Ecto neural progenitor cell (in vitro differentiated cells): ENCODE results near the gene ATAD2B.

Source experiments
- DNase-seq: peaks from one replicate; pipeline ENCODE4 v3.0.0-alpha.2; 2018; ENCODE audit warnings: low spot score

Gene ATAD2B

DNA sequence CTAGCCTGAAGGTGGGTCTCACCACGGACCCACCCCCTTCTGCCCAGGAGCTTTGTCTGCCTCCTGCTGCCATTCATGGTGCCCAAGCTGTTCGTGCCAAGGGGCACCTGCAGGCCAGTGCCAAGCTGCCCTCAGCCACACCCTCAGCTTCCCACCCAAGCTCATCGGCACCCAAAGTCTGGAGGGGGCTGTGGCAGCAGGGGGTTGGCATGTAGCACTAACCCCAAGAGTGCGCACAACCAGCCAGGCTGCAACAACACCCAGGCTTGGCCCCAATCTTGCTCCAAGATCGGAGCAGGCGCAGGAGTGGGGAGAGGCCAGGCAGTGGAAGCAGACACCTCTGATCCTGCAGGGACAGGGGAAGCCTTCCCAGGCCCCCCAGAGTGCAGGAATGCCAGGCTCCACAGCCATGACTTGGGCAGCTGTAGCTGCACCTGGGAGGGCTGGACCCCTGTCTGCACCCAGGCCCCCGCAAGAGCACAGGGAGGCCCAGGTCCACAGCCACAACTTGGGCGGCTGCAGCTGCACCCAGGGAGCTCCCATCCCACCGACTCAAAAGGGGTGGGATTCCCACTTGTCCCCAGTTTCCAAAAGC is 89.9 kb downstream of the ATAD2B start:
- DNase-seq, result no peak

DNA sequence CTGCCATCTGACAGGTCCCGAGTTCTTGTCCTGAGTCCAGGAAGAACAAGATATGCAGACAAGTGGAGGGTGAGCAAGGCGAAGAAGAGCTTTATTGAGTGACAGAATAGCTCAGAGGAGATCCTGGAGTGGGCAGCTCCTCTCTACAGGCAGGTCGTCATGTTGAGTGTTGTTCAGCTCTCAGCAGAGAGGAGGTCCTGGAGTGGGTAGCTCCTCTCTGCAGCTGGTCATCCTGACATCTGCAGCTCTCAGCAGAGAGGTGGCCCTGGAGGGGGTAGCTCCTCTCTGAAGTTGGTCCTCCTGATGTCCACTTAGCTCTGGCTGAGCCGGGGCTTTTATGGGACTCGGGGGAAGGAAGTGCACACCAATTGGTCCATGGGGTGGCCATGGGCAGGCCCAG is 90.4 kb downstream of the ATAD2B start:
- DNase-seq, result no peak

DNA sequence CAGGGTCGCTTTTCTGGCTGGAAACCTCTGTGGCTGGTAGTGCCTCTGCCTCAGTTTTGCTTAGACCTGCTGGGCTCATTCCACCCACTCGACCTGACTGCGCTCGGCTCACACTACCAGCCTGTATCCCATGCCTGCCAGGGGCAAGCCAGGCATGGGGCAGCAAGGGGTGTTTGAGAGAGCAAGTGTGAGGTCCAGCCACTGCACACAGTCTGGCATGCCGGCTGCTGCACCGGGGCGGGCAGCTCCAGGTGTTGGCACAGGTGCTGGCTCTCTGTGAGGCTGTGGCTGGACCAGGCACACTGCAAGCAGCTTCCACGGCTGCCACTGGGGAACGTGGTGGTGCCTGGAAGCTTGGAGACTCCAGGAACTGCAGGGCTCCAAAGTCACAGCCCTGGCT is 90.9 kb downstream of the ATAD2B start:
- DNase-seq, result no peak

DNA sequence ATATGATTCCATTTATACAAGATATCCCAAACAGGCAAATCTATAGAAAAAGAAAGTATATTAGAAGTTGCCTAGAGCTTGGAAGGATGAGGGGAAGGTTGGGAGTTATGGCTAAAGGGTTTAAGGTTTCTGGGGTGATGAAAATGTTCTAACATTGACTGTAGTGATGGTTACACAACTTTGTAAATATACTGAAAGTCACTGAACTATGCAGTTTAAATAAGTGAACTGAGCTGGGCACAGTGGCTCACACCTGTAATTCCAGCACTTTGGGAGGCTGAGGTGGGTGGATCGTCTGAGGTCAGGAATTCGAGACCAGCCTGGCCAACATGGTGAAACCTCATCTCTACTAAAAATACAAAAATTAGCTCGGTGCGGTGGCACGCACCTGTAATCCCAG is 91.5 kb downstream of the ATAD2B start:
- DNase-seq, result no peak

DNA sequence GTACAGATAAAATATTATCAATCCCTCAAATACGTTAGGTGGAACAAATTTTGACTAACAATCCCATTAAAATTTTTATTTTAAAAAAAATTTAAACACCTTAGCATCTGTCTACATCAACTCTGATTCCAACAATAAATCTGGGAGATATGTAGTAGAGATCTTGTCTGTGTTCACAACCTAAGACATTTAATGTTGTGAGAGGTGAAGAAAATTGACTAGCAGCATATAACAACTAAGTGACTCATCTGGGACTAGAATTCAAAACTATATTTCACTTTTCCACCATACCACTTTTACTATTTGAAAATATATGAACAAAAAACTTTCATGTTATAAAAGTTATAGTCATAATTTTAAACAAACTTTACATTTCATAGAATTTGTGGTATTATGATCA is 97.9 kb downstream of the ATAD2B start:
- no peak for DNase-seq

DNA sequence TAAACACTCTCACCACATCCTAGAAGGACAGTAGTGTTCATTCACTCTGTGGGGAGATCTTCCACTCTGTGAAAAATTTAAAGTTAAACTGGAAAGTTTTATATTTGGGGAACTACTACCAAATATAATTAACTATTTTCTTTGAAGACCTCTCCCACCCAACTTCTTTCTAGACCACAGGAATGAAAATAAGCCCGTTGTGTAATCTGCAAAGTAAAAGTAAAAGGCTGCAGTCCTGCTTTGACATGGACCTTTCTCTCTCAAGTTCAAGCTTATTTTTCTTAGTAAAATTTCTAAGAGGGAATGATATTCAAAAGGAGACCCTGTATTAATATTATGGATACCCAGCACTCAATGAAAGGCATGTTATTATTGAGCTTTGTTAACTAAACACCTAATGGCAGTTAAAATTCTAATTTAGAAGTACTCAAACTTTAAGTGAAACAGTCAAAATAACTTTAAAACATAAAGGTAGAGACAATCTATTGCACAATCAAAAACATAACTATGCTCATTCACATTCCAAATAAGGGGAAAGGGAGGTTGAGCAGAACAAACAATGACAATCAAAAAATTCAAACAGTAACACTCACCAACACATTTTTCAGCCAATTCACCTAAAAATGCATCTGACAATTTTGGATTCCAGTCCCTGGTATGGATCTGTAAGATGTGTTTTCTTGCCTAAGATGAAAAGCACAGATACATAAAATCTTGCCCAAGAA is 98.5 kb downstream of the ATAD2B start:
- no peak for DNase-seq

DNA sequence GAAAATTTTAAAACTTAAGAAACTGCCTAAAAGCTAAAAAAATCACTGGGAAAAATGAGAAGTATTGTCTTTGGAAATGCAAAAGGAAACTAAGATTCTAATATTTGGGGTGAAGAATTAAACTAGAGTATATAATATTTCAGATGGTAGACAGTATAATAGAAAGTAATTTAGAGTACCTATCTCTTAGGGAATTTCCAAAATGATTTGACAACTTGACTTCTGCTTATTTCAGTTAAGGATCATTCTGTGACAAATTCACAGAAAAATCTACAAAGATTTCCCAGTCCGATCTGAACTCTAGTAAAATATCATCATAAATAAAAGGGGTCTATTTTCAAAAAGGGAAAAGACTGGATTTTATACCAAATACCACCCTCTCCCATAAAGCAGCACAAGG is 99.6 kb downstream of the ATAD2B start:
- DNase-seq, result no peak

DNA sequence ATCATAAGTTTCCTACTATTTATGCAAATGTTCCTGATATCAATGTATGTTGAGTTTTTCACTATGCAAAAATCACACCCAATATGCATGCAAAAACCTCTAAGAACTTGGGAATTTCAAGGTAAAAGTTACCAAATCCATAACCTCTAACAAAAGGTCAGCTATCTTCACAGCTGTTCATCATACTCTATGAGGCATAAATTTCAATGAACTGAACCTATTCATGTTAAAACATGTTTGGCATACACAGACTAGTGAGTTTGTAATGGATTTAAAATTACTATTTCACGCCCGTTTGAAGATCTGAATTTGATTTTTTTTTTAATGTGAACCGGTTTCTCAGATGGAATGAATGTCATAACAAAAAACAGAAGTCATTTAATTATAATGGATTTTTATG is 100.2 kb downstream of the ATAD2B start:
- no peak for DNase-seq

DNA sequence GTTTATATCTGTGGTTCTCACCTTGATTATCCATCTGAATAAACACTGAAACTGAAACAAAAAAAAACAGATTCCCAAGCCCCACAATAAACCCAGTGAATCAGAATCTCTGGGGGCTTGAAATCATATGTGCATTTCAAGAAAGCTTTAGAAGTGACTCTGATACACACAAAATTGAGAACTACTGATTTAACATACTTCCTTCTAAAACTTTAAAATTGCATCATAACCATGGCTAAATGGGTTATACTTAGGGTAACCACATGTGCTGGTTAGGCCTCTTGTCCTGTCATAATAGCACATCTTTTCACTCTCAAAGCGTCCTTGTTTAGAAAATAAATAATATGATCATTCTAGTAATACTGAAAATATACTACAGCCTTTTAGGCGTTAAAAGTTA is 100.9 kb downstream of the ATAD2B start:
- DNase-seq, result no peak

DNA sequence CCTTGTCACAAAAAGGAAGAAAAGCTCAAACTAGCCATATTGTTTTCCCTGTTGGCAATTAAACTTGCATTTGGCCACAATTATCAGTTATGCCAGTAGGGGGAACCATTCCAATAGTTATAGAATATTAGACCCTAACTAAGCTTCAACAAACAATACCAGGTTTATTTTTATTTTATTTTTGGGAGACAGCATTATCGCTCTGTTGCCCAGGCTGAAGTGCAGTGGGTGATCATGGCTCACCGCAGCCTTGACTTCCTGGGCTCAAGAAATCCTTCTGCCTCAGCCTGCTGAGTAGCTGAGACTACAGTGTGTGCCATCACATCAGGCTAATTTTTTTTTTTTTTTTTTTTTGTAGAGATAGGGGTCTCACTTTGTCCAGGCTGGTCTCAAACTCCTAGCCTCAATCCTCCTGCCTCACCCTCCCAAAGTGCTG is 102.1 kb downstream of the ATAD2B start:
- DNase-seq, result no peak

DNA sequence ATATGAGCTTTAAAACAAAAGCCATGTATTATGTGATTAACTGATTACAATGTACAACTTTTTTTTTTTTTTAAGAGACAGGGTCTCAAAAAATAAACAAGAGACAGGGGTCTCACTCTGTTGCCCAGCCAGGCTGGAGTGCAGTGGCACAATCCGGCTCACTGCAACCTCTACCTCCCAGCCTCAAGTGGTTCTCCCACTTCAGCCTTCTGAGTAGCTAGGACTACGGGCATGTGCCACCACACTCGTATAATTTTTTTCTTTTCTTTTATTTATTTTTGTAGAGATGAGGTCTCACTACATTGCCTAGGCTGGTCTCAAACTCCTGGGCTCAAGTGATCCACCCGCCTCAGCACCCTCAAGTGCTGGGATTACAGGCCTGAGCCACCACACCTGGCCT is 103.1 kb downstream of the ATAD2B start:
- DNase-seq, result no peak

DNA sequence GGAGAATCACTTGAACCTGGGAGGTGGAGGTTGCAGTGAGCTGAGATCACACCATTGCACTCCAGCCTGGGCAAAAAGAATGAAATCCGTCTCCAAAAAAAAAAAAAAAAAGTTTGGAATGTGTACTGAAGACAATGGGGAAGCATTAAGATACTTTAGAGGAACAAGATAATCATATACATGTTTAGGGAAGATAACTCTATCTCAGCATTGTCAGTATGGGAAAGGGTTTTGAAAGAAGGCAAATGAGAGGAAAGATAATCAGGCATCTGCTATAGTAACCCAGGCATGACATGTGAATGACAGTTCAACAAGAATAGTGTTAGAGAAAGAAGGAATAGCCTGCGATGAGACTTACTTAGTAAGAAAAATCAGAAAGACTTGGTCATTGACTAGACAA is 112.0 kb downstream of the ATAD2B start:
- no peak for DNase-seq

DNA sequence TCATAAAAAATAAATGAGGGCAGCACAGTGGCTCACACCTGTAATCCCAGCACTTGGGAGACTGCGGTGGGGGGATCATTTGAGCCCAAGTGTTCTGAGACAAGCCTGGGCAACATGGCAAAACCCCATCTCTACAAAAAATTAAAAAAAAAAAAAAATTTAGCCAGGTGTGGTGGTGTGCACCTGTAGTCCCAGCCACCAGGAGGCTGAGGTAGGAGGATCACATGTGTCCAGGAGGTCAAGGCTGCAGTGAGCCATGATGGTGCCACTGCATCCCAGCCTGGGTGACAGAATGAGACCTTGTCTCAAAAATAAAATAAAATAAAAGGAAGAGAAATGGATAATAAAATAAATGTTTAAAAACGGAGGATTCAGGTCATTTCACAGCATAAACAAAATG is 113.5 kb downstream of the ATAD2B start:
- no peak for DNase-seq

DNA sequence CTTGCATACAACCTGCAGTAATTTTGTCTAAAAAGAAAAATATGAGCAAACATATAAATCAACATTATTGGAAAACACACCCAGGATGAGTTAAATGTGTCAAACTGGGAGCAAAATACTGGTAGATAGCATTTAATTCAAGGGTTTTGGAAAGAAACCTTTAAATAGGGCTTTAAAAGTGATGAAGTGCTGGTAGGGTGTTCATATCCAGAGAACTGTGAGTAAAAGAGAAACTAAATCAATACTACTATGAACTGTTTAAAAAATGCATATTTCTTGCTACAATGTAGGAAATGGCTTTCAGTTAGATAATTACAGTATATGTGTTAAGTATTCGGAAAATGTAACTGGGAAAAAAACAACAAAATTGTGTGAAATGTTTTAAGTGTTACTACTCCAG is 117.8 kb downstream of the ATAD2B start:
- DNase-seq, result no peak

DNA sequence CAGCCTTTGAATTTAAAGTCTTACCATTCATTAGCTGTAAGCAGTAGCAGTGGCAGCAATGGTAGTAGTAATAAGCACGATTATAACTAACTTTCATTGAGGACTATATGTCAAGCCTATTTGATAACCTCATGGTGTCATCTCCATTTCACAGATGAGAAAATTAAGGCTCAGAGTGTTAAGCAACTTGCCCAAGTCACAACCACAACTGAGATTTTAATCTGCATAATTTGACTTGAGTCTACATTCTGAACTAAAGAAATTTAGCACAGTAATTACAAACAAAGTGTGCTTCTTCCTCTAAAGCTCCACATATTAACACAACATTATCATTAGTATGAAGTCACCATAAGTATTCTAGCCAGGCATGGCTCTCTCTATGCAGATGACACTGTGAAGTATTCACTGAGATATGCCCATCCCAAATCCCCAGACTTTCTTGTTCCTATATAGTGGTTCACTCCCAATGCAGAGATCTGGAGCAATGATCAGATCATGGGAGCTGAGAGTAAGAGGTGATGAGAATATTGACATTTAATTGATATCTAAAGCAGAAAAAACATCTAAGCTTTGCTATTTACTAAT is 120.2 kb downstream of the ATAD2B start:
- no peak for DNase-seq

DNA sequence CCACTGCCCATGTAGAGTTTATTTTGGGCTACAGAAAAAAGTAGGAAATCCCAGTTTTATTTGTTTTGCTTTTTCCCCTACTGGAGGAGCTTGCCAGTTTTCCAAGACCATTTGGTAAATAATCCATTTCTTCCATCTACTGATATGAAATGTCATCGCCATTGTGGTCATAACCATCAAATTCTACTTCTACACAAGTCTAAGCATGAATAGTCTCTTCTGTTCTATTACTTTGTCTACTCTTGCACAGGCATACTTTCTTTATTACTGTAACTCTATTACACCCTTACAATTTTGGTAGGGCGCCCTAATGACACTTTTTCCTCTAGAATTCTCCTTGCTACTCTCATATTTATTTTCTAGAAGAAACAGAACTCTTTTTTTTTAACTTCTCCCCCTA is 120.7 kb downstream of the ATAD2B start:
- no peak for DNase-seq

DNA sequence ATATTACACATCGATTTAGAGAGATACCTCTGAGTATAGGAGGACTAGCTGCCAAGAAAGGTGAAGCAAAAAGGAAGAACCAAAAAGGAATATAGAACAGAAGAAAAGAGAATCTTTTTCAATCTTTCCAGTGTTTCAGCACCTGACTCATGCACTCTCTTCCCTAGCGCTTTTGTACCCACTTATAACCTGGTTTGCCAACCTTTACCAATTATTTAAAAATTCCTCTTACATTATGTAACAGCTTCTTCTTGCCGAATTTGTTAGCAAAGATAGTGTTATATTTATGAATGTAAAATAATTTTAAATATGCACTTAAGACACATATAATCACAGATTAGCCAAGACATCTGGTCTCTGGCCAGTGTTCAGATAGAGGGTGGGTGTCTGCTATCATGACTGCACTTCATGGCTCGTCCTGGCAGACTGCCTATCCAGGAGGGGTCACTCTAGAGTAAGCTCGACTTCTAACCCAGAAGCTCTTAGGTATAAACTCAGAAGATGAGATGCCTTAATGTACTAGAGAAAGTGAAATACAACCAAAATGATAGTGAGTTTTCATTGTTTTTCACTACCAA is 122.9 kb downstream of the ATAD2B start:
- no peak for DNase-seq

DNA sequence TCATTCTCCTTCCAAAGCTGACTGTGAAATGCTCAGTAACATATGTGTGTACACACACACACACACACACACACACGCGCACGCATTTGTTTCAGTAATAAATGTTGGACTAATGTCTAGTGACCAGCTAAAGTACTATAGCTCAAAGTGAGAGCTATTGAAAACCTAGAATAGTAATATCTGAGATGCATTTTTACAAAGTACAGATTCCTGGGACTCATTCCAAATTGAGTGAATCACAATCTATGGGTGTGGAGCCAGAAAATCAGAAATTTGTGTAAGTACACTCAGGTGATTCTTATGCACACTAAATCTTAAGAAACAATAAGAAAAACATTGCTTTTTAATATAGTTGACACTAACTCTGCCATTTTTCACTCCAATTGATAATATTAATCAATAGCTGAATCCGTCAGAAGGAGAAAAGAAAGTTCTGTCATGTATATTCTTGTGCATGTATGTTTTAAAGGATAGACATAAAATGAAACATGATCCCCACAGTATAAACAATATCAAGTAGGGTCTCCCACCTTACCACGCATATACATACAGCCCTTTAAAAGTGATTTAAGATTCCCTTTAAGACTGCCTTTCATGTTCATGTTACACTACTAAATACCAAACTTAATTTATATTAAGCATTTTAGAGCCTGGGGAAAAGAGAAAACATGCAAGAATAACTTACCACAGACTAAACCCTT is 123.5 kb downstream of the ATAD2B start:
- DNase-seq, result no peak

DNA sequence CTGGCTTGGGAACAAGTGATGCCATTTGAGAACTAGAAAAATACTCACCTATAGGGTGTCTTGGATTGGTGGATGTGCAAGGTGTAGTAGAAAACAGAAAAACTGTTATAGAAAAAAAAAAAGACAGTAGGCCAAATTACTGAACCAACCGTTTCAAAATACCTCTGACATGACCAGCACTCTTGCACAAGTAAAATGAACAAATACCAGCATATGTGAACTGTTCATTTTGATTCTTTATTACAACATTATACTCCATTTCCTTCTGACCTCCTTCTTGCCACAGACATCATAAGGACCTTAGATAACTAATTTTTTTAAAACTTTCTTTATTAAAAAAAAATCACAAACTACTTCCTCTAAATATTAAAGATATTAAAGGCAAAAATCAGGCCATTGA is 125.5 kb downstream of the ATAD2B start:
- no peak for DNase-seq

DNA sequence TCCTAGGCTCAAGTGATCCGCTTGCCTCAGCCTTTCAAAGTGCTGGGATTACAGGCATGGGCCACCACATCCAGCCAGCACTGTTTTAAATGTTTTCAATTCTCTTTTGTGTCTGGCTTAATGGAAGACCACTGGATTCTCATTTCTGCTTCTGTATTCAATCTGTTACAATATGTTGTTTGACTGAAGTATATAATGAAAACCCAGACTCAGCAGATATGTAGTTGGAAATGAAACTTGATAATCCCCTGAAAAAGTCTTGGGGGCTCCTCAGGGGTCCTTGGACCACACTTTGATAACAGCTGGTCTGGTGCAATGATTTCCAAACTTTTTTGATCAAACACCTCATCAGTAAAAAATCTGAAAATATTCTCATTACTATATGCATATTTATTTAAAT is 132.7 kb downstream of the ATAD2B start:
- no peak for DNase-seq

DNA sequence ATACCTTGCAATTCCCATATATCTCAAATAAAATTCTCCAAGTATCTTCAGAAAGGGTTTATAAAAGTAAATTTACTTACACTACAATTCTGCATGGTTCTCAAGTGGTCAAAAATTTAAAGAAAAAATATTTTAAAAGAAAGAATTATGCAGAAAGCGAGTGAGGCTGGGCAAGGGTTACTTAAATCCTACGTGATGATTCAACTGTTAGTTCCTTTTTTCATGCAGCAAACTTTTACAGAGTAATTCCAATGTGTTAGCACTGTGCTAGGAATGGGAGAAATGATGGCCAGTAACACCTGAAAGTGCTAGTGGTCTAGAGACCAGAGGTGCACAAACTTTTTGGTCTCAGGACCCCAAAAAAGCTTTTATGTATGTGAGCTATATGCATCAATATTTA is 133.4 kb downstream of the ATAD2B start:
- no peak for DNase-seq

DNA sequence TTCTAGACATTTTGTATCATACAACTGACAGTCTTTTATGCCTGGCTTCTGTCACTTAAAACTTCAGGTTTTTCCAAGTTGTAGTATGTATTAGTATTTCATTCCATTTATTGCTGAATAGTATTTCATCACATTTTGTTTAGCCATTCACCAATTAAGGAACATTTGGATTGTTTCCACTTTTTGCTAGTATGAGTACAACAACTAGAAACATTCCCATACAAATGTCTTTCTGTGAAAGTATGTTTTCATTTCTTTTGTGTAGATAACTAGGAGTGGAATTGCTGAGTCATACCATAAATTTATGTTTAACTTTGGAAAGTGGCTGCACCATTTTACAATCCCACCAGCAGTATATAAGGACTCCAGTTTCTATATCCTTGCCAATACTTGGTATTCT is 135.9 kb downstream of the ATAD2B start:
- no peak for DNase-seq

DNA sequence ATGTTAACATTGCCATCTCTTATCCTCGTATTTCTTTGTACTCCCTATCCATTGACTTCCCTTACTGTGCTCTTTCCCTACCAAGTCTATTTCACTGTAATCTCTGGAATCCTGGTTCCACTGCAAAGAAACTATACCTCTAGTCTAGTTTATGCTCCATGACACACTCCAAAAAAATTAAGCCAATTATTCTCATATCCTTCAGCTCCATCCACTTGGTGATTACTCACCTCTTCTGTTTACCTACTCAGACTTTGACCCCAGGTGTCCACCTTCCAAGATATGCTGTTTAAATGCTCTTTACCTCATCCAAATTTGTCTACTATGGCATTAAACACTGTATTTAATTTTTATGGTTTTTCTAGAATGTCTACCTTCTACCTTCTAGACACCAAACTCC is 137.9 kb downstream of the ATAD2B start:
- no peak for DNase-seq
